Mesothelial cell of epicardium (in vitro differentiated cells): ENCODE data around the gene XPO5. TPM values are rescaled to one million over a fixed set of nuclear protein-coding genes. Genes with fewer than 3 reads are reported as not detected.
"Not testable (repeated sequence)": the region's sequence is repeated elsewhere in the genome, so short reads cannot be mapped to it uniquely, and the experiment has no call there.

ENCODE experiments used
- DNase-seq, 2 experiments: peaks; one replicate each; pipeline ENCODE4 v3.0.0; 2021; ENCODE audit warnings: low spot score in 2 of 2; ENCODE audit not compliant: unreplicated experiment in 2 of 2
- H3K27ac Mint-ChIP-seq: 2 replicates; pipeline ENCODE4 v1.8.0; 2021; ENCODE audit warnings: mixed read lengths
- H3K27me3 Mint-ChIP-seq: 2 replicates; pipeline ENCODE4 v1.8.0; 2021; ENCODE audit warnings: low read depth, mixed read lengths
- H3K36me3 Mint-ChIP-seq: 2 replicates; pipeline ENCODE4 v1.8.0; 2021; ENCODE audit warnings: mixed read lengths
- H3K4me1 Mint-ChIP-seq: 2 replicates; pipeline ENCODE4 v1.8.0; 2021; ENCODE audit warnings: mixed read lengths
- H3K4me3 Mint-ChIP-seq: 2 replicates; pipeline ENCODE4 v1.8.0; 2021; ENCODE audit warnings: mild to moderate bottlenecking, moderate library complexity, mixed read lengths
- H3K9me3 Mint-ChIP-seq: 2 replicates; pipeline ENCODE4 v1.8.0; 2021; ENCODE audit warnings: mixed read lengths
- CTCF ChIP-seq: fragments of 200-600 bp; sonication (generic); IDR thresholded peaks from one replicate; pipeline ENCODE4 v1.5.0; 2021; ENCODE audit warnings: antibody characterized with exemption; ENCODE audit not compliant: unreplicated experiment
- total RNA-seq: library from RNA; stranded (reverse); gene quantifications from 3 replicates; pipeline ENCODE4 v1.2.1, GENCODE V29; 2021

The XPO5 gene
- total RNA-seq, 1 donor from 2014 or later = 58.1 TPM

DNA sequence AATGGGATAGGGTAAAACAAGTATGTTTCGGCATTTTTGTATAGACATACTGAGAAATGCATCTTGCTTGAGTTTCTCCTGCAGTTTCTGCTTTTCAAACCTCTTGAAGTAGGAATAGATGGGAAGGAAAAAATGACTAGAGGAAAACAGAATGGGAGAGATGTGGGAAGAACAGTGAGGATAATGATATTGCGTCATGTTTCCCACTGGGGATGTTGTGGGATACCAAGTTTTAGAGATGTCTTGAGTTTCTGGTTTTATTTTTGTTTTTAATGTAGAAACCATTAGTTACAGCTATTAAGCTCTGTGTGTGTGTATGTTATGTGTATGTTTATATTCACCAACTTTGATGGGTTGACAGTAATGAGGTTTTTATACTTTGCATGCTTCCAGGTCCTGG, 24.8 kb upstream of the XPO5 start:
- Mint-ChIP-seq H3K4me1 (no peaks in the 10 kb centered on the region), H3K27ac (no peak overlapping the region), H3K4me3 (no peak overlapping the region), H3K36me3 (peaks cover 23% of the 10 kb centered on the region), H3K27me3 (no peaks in the 10 kb centered on the region), H3K9me3 (no peaks in the 10 kb centered on the region)
- no peak for TF ChIP-seq CTCF
- no peak for DNase-seq

GRCh38 chr6:43593938-43594337, 18.1 kb upstream of the XPO5 start:
- no peak overlapping the region for H3K4me3 Mint-ChIP-seq
- DNase-seq = no peak
- TF ChIP-seq CTCF = no peak
- H3K4me1 Mint-ChIP-seq = no peaks in the 10 kb centered on the region
- H3K36me3 Mint-ChIP-seq = peaks cover 10% of the 10 kb centered on the region
- H3K9me3 Mint-ChIP-seq = no peaks in the 10 kb centered on the region
- no peaks in the 10 kb centered on the region for H3K27me3 Mint-ChIP-seq
- no peak overlapping the region for H3K27ac Mint-ChIP-seq

- H3K4me1 Mint-ChIP-seq, DNase-seq, H3K27ac Mint-ChIP-seq, H3K27me3 Mint-ChIP-seq, H3K4me3 Mint-ChIP-seq, H3K9me3 Mint-ChIP-seq: not testable (repeated sequence)
- peaks cover 20% of the 10 kb centered on the region for H3K36me3 Mint-ChIP-seq
Observed at GRCh38 chr6:43589564-43589963, 13.7 kb upstream of the XPO5 start.

DNA sequence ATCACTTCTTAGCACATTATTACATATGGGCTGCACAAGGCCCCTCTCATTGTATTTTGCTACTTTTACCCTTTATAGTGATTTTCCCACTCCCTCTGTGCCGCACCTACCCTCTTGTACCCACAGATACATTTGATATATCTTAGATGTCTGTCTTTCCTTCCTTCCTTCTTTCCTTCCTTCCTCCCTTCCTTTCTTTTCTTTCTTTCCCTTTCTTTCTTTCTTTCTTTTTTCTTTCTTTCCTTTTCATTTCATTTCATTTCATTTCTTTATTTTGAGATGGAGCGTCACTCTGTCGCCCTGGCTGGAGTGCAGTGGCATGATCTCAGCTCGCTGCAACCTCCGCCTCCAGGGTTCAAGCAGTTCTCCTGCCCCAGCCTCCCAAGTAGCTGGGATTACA, 12.4 kb upstream of the XPO5 start:
- no peak for TF ChIP-seq CTCF
- Mint-ChIP-seq H3K9me3 (no peaks in the 10 kb centered on the region), H3K36me3 (peaks cover 26% of the 10 kb centered on the region), H3K4me3 (no peak overlapping the region), H3K4me1 (no peaks in the 10 kb centered on the region), H3K27me3 (no peaks in the 10 kb centered on the region), H3K27ac (no peak overlapping the region)
- no peak for DNase-seq

- Mint-ChIP-seq H3K27ac (no peak overlapping the region), H3K4me3 (no peak overlapping the region), H3K4me1 (no peaks in the 10 kb centered on the region), H3K36me3 (peaks cover 30% of the 10 kb centered on the region), H3K9me3 (no peaks in the 10 kb centered on the region), H3K27me3 (no peaks in the 10 kb centered on the region)
- no peak for DNase-seq
- TF ChIP-seq CTCF = no peak
Observed at GRCh38 chr6:43584892-43585570, 9.2 kb upstream of the XPO5 start.

GRCh38 chr6:43582911-43583310, 7.1 kb upstream of the XPO5 start:
- H3K27me3 Mint-ChIP-seq = no peaks in the 10 kb centered on the region
- H3K9me3 Mint-ChIP-seq = no peaks in the 10 kb centered on the region
- H3K27ac Mint-ChIP-seq = no peak overlapping the region
- no peak for TF ChIP-seq CTCF
- H3K4me1 Mint-ChIP-seq = peaks cover 11% of the 10 kb centered on the region
- H3K36me3 Mint-ChIP-seq = peaks cover 29% of the 10 kb centered on the region
- H3K4me3 Mint-ChIP-seq = no peak overlapping the region
- no peak for DNase-seq
